ENCODE data around the gene GALNT11.

Gene GALNT11

GRCh38 chr7:152108359-152108758, 82.9 kb downstream of the GALNT11 start:
- Histone ChIP-seq H3K27ac (ENCODE audit: low read depth, low read length) (no peak overlapping the region), H3K79me2 (ENCODE audit: control insufficient read depth, insufficient read depth, low read length, poor library complexity) (no peaks in the 10 kb centered on the region), H3K4me3 (ENCODE audit: low read depth, low read length) (no peak overlapping the region), H3K18ac (ENCODE audit: low read length) (no peak overlapping the region), H3K4me2 (ENCODE audit: low read length) (no peak overlapping the region), H3K36me3 (ENCODE audit: control insufficient read depth in 1 of 2, insufficient read depth in 2 of 2, low read length in 2 of 2) (peaks cover 10 to 14% of the 10 kb centered on the region in 2 experiments), H3K9ac (ENCODE audit: low read length) (no peak overlapping the region), H2AK5ac (ENCODE audit: low read length) (no peak overlapping the region), H4K12ac (ENCODE audit: low read depth, low read length) (no peak overlapping the region), H3K9me3 (ENCODE audit: insufficient read depth, low read depth, low read length) (peaks cover 3% of the 10 kb centered on the region), H3K4me1 (ENCODE audit: control insufficient read depth in 1 of 2, insufficient read depth in 2 of 2, low read length in 2 of 2) (no peaks in the 10 kb centered on the region), H2BK120ac (ENCODE audit: insufficient read depth, low read length, poor library complexity) (no peak overlapping the region), H3K14ac (ENCODE audit: low read length) (no peak overlapping the region), H4K8ac (ENCODE audit: low read depth, low read length) (no peak overlapping the region), H2AFZ (ENCODE audit: insufficient read depth, low read length, poor library complexity) (no peak overlapping the region), H2BK5ac (ENCODE audit: low read depth, low read length, poor library complexity) (no peak overlapping the region), H3K4ac (ENCODE audit: low read depth, low read length) (no peak overlapping the region), H3K79me1 (ENCODE audit: low read length) (no peaks in the 10 kb centered on the region), H2BK12ac (ENCODE audit: low read length) (no peak overlapping the region), H3K23ac (ENCODE audit: low read length) (no peak overlapping the region), H4K91ac (ENCODE audit: low read depth, low read length) (no peak overlapping the region), H3K27me3 (ENCODE audit: insufficient read depth, low read length) (no peaks in the 10 kb centered on the region)
- DNase-seq, result peak; percentile 45 to 56
- no CpG with 5 or more reads among the region's 7 CpGs for WGBS (ENCODE audit: extremely low coverage, insufficient coverage, insufficient read length)

GRCh38 chr7:152112829-152113228, 87.4 kb downstream of the GALNT11 start:
- Histone ChIP-seq H3K27ac (ENCODE audit: low read depth, low read length) (no peak overlapping the region), H3K9me3 (ENCODE audit: insufficient read depth, low read depth, low read length) (peaks cover 2% of the 10 kb centered on the region), H3K27me3 (ENCODE audit: insufficient read depth, low read length) (no peaks in the 10 kb centered on the region), H4K12ac (ENCODE audit: low read depth, low read length) (no peak overlapping the region), H2AFZ (ENCODE audit: insufficient read depth, low read length, poor library complexity) (no peak overlapping the region), H3K18ac (ENCODE audit: low read length) (no peak overlapping the region), H3K14ac (ENCODE audit: low read length) (no peak overlapping the region), H3K79me1 (ENCODE audit: low read length) (no peaks in the 10 kb centered on the region), H2AK5ac (ENCODE audit: low read length) (no peak overlapping the region), H3K79me2 (ENCODE audit: control insufficient read depth, insufficient read depth, low read length, poor library complexity) (no peaks in the 10 kb centered on the region), H3K4me2 (ENCODE audit: low read length) (no peak overlapping the region), H2BK12ac (ENCODE audit: low read length) (no peak overlapping the region), H3K23ac (ENCODE audit: low read length) (no peak overlapping the region), H3K4me1 (ENCODE audit: control insufficient read depth in 1 of 2, insufficient read depth in 2 of 2, low read length in 2 of 2) (no peaks in the 10 kb centered on the region), H2BK120ac (ENCODE audit: insufficient read depth, low read length, poor library complexity) (no peak overlapping the region), H2BK5ac (ENCODE audit: low read depth, low read length, poor library complexity) (no peak overlapping the region), H3K36me3 (ENCODE audit: control insufficient read depth in 1 of 2, insufficient read depth in 2 of 2, low read length in 2 of 2) (peaks cover 19 to 22% of the 10 kb centered on the region in 2 experiments), H3K4ac (ENCODE audit: low read depth, low read length) (no peak overlapping the region), H4K91ac (ENCODE audit: low read depth, low read length) (no peak overlapping the region), H3K4me3 (ENCODE audit: low read depth, low read length) (no peak overlapping the region), H3K9ac (ENCODE audit: low read length) (no peak overlapping the region), H4K8ac (ENCODE audit: low read depth, low read length) (no peak overlapping the region)
- DNase-seq, result no peak

GRCh38 chr7:152115021-152115718, 89.7 kb downstream of the GALNT11 start:
- no CpG with 5 or more reads among the region's 9 CpGs for WGBS (ENCODE audit: extremely low coverage, insufficient coverage, insufficient read length)
- H3K18ac ChIP-seq (ENCODE audit: low read length), result no peak overlapping the region

GRCh38 chr7:152117356-152117755, 91.9 kb downstream of the GALNT11 start:
- Histone ChIP-seq H3K4me2 (ENCODE audit: low read length) (no peak overlapping the region), H4K91ac (ENCODE audit: low read depth, low read length) (no peak overlapping the region), H3K9ac (ENCODE audit: low read length) (no peak overlapping the region), H3K4me3 (ENCODE audit: low read depth, low read length) (no peak overlapping the region), H4K8ac (ENCODE audit: low read depth, low read length) (no peak overlapping the region), H3K4ac (ENCODE audit: low read depth, low read length) (no peak overlapping the region), H3K9me3 (ENCODE audit: insufficient read depth, low read depth, low read length) (no peaks in the 10 kb centered on the region), H3K18ac (ENCODE audit: low read length) (no peak overlapping the region), H3K14ac (ENCODE audit: low read length) (no peak overlapping the region), H3K79me1 (ENCODE audit: low read length) (no peaks in the 10 kb centered on the region), H3K27ac (ENCODE audit: low read depth, low read length) (no peak overlapping the region), H2BK12ac (ENCODE audit: low read length) (no peak overlapping the region), H2BK120ac (ENCODE audit: insufficient read depth, low read length, poor library complexity) (no peak overlapping the region), H4K12ac (ENCODE audit: low read depth, low read length) (no peak overlapping the region), H3K27me3 (ENCODE audit: insufficient read depth, low read length) (no peaks in the 10 kb centered on the region), H2BK5ac (ENCODE audit: low read depth, low read length, poor library complexity) (no peak overlapping the region), H3K36me3 (ENCODE audit: control insufficient read depth in 1 of 2, insufficient read depth in 2 of 2, low read length in 2 of 2) (peaks cover 32 to 46% of the 10 kb centered on the region in 2 experiments), H3K4me1 (ENCODE audit: control insufficient read depth in 1 of 2, insufficient read depth in 2 of 2, low read length in 2 of 2) (no peaks in the 10 kb centered on the region), H3K23ac (ENCODE audit: low read length) (no peak overlapping the region), H2AFZ (ENCODE audit: insufficient read depth, low read length, poor library complexity) (no peak overlapping the region), H3K79me2 (ENCODE audit: control insufficient read depth, insufficient read depth, low read length, poor library complexity) (no peaks in the 10 kb centered on the region), H2AK5ac (ENCODE audit: low read length) (no peak overlapping the region)
- WGBS (ENCODE audit: extremely low coverage, insufficient coverage, insufficient read length), result no CpG with 5 or more reads among the region's 8 CpGs
- no peak for DNase-seq

More at GRCh38 chr7:152115021-152115718, 89.7 kb downstream of the GALNT11 start:
- no peak for DNase-seq
- Histone ChIP-seq H2BK12ac (ENCODE audit: low read length) (no peak overlapping the region), H3K9me3 (ENCODE audit: insufficient read depth, low read depth, low read length) (no peaks in the 10 kb centered on the region), H3K4me1 (ENCODE audit: control insufficient read depth in 1 of 2, insufficient read depth in 2 of 2, low read length in 2 of 2) (no peaks in the 10 kb centered on the region), H3K27ac (ENCODE audit: low read depth, low read length) (no peak overlapping the region), H3K27me3 (ENCODE audit: insufficient read depth, low read length) (no peaks in the 10 kb centered on the region), H3K23ac (ENCODE audit: low read length) (no peak overlapping the region), H3K36me3 (ENCODE audit: control insufficient read depth in 1 of 2, insufficient read depth in 2 of 2, low read length in 2 of 2) (peaks cover 24 to 33% of the 10 kb centered on the region in 2 experiments), H4K8ac (ENCODE audit: low read depth, low read length) (no peak overlapping the region), H3K4ac (ENCODE audit: low read depth, low read length) (no peak overlapping the region), H4K12ac (ENCODE audit: low read depth, low read length) (no peak overlapping the region), H2BK120ac (ENCODE audit: insufficient read depth, low read length, poor library complexity) (no peak overlapping the region), H2AK5ac (ENCODE audit: low read length) (no peak overlapping the region), H2BK5ac (ENCODE audit: low read depth, low read length, poor library complexity) (no peak overlapping the region), H3K9ac (ENCODE audit: low read length) (no peak overlapping the region), H3K79me2 (ENCODE audit: control insufficient read depth, insufficient read depth, low read length, poor library complexity) (no peaks in the 10 kb centered on the region), H2AFZ (ENCODE audit: insufficient read depth, low read length, poor library complexity) (no peak overlapping the region), H3K4me2 (ENCODE audit: low read length) (no peak overlapping the region), H3K79me1 (ENCODE audit: low read length) (no peaks in the 10 kb centered on the region), H3K4me3 (ENCODE audit: low read depth, low read length) (no peak overlapping the region), H4K91ac (ENCODE audit: low read depth, low read length) (no peak overlapping the region), H3K14ac (ENCODE audit: low read length) (no peak overlapping the region)
